ENCODE results near the gene PSMD1. TPM values are rescaled to one million over a fixed set of nuclear protein-coding genes. Genes with fewer than 3 reads are reported as not detected.

The PSMD1 gene
- total RNA-seq, 2 donors from 2014 or later: 47.1 to 73.1 TPM

GRCh38 chr2:231129216-231129615, 72.5 kb downstream of the PSMD1 start:
- Histone ChIP-seq H3K4me3 (no peak overlapping the region), H3K27ac (no peak overlapping the region), H3K36me3 (no peaks in the 10 kb centered on the region), H3K9me3 (no peaks in the 10 kb centered on the region), H3K27me3 (replicated peaks; ENCODE audit: insufficient read depth) (no peaks in the 10 kb centered on the region), H3K4me1 (replicated peaks) (no peaks in the 10 kb centered on the region)
- intact Hi-C loops (cut with DNase I): no loop called here
- DNase-seq (ENCODE audit: low spot score): no peak
- no peak for TF ChIP-seq POLR2AphosphoS5 (IDR thresholded peaks at IDR 0.05)
- no peak for TF ChIP-seq POLR2A (IDR thresholded peaks at IDR 0.05)
- TF ChIP-seq CTCF (IDR thresholded peaks at IDR 0.05): no peak
- WGBS: 59% methylated on average over 1 of the region's 1 CpG

GRCh38 chr2:231130336-231131056, 73.8 kb downstream of the PSMD1 start:
- WGBS: 79% methylated on average over 6 of the region's 6 CpGs
- Histone ChIP-seq H3K9me3 (no peaks in the 10 kb centered on the region), H3K4me3 (no peak overlapping the region), H3K36me3 (no peaks in the 10 kb centered on the region), H3K27me3 (replicated peaks; ENCODE audit: insufficient read depth) (no peaks in the 10 kb centered on the region), H3K27ac (no peak overlapping the region), H3K4me1 (replicated peaks) (no peaks in the 10 kb centered on the region)
- TF ChIP-seq POLR2A (IDR thresholded peaks at IDR 0.05) (no peak), POLR2AphosphoS5 (IDR thresholded peaks at IDR 0.05) (no peak), CTCF (IDR thresholded peaks at IDR 0.05) (no peak)
- DNase-seq (ENCODE audit: low spot score): no peak
- intact Hi-C loops (cut with DNase I): no loop called here

- DNase-seq (ENCODE audit: low spot score): no peak
- TF ChIP-seq POLR2AphosphoS5 (IDR thresholded peaks at IDR 0.05): no peak
- no peak overlapping the region for H3K4me3 ChIP-seq
- H3K36me3 ChIP-seq: no peaks in the 10 kb centered on the region
- H3K27me3 ChIP-seq (replicated peaks; ENCODE audit: insufficient read depth): no peaks in the 10 kb centered on the region
- 60% methylated on average over 1 of the region's 1 CpG for WGBS
- H3K9me3 ChIP-seq: no peaks in the 10 kb centered on the region
- no peak overlapping the region for H3K27ac ChIP-seq
- intact Hi-C loops (cut with DNase I): no loop called here
- H3K4me1 ChIP-seq (replicated peaks): no peaks in the 10 kb centered on the region
Observed at GRCh38 chr2:231132129-231132528, 75.5 kb downstream of the PSMD1 start.

- Histone ChIP-seq H3K4me3 (no peak overlapping the region), H3K9me3 (no peaks in the 10 kb centered on the region), H3K27ac (no peak overlapping the region), H3K36me3 (no peaks in the 10 kb centered on the region), H3K4me1 (replicated peaks) (no peaks in the 10 kb centered on the region), H3K27me3 (replicated peaks; ENCODE audit: insufficient read depth) (no peaks in the 10 kb centered on the region)
- no peak for DNase-seq (ENCODE audit: low spot score)
- 88% methylated on average over 1 of the region's 1 CpG for WGBS
- TF ChIP-seq CTCF (IDR thresholded peaks at IDR 0.05) (no peak), POLR2A (IDR thresholded peaks at IDR 0.05) (no peak), POLR2AphosphoS5 (IDR thresholded peaks at IDR 0.05) (no peak)
- intact Hi-C loops (cut with DNase I): no loop called here
Observed at GRCh38 chr2:231133365-231134099, 76.9 kb downstream of the PSMD1 start.

- H3K4me3 ChIP-seq: no peak overlapping the region
- WGBS: 95% methylated on average over 1 of the region's 1 CpG
- no peak overlapping the region for H3K27ac ChIP-seq
- intact Hi-C loops (cut with DNase I): no loop called here
- DNase-seq (ENCODE audit: low spot score): no peak
- no peaks in the 10 kb centered on the region for H3K4me1 ChIP-seq (replicated peaks)
- no peaks in the 10 kb centered on the region for H3K36me3 ChIP-seq
- H3K27me3 ChIP-seq (replicated peaks; ENCODE audit: insufficient read depth): no peaks in the 10 kb centered on the region
- H3K9me3 ChIP-seq: no peaks in the 10 kb centered on the region
- TF ChIP-seq CTCF (IDR thresholded peaks at IDR 0.05): no peak
- no peak for TF ChIP-seq POLR2A (IDR thresholded peaks at IDR 0.05)
- no peak for TF ChIP-seq POLR2AphosphoS5 (IDR thresholded peaks at IDR 0.05)
Observed at GRCh38 chr2:231134910-231135655, 78.4 kb downstream of the PSMD1 start.

All from prostate gland (tissue), 2 donors.